HCT116 (cell line): ENCODE data around the gene IL19. TPM values are rescaled to one million over a fixed set of nuclear protein-coding genes. Genes with fewer than 3 reads are reported as not detected.

Experiments
- ATAC-seq: fragments of 200-7000 bp; cut with Tn5 transposase; 2 replicates; pipeline ENCODE4 v1.9.1; 2020; ENCODE audit warnings: mild to moderate bottlenecking, moderate library complexity
- BruUV-seq: library from RNA; stranded (reverse); fragments of 400-500 nt; replicated peaks from 2 replicates; lab custom pipeline; 2021; lab: Mats Ljungman, UMichigan
- CTCF ChIA-PET: fragments of 300-600 bp; sonication (Branson Sonifier 250); formaldehyde crosslinking; loops from one replicate; lab custom pipeline; 2021; ENCODE audit warnings: antibody characterized with exemption; lab: Charles Lee
- POLR2A ChIA-PET: fragments of 300-600, 350-600 bp; sonication (Branson Sonifier 250); formaldehyde crosslinking; loops from one replicate; lab custom pipeline; 2021; ENCODE audit warnings: antibody characterized with exemption; lab: Charles Lee
- RAD21 ChIA-PET, 2 experiments: fragments of 300-600 bp; sonication (Branson Sonifier 250); formaldehyde crosslinking; loops; one replicate each; lab custom pipeline; 2023; ENCODE audit warnings: low total read pairs in 2 of 2; ENCODE audit not compliant: uncharacterized antibody in 2 of 2, unreplicated experiment in 2 of 2, low non-redundant PET in 1 of 2; lab: Charles Lee
- DNase-seq: peaks from one replicate; pipeline ENCODE4 v3.0.0-alpha.2; 2010; ENCODE audit warnings: low read depth, low spot score
- H2AFZ ChIP-seq: fragments of 200-600 bp; shearing (Covaris generic), sonication (generic); 2 replicates; pipeline ENCODE4 v1.6.1; 2017; ENCODE audit warnings: low read depth, mixed run types, mixed read lengths, antibody characterized with exemption, low read length; ENCODE audit not compliant: poor library complexity, severe bottlenecking
- H3K27ac ChIP-seq: 2 replicates; pipeline ENCODE4 v1.5.1; 2012; ENCODE audit warnings: low read depth, low read length
- H3K27me3 ChIP-seq: fragments of 200-600 bp; sonication (generic); 2 replicates; pipeline ENCODE4 v1.6.1; 2016; ENCODE audit warnings: mixed run types, low read length, mixed read lengths; ENCODE audit not compliant: insufficient read depth
- H3K36me3 ChIP-seq, 2 experiments: fragments of 200-500 bp in 1 of 2; fragments of 200-600 bp in 1 of 2; sonication (Bioruptor generic) in 1 of 2; sonication (generic) in 1 of 2; 2 replicates each; pipeline versions ENCODE4 v1.5.1 to v1.6.1; 2014 to 2016; ENCODE audit warnings: low read length in 2 of 2, inconsistent platforms in 1 of 2, mixed read lengths in 1 of 2, mixed run types in 1 of 2; ENCODE audit not compliant: insufficient read depth in 2 of 2, control insufficient read depth in 1 of 2
- H3K4me1 ChIP-seq, 2 experiments: fragments of 200-600 bp in 1 of 2; sonication (generic) in 1 of 2; 2 replicates each; pipeline versions ENCODE4 v1.5.1 to v1.6.1; 2012 to 2017; ENCODE audit warnings: low read length in 2 of 2, inconsistent platforms in 1 of 2, mild to moderate bottlenecking in 1 of 2, mixed read lengths in 1 of 2, mixed run types in 1 of 2, moderate library complexity in 1 of 2; ENCODE audit not compliant: insufficient read depth in 2 of 2, control insufficient read depth in 1 of 2
- H3K4me2 ChIP-seq: fragments of 200-600 bp; sonication (generic); 2 replicates; pipeline ENCODE4 v1.6.1; 2017; ENCODE audit warnings: mixed run types, low read length, mixed read lengths
- H3K4me3 ChIP-seq, 2 experiments: fragments of 200-600 bp in 1 of 2; sonication (generic) in 1 of 2; replicated peaks in 1 of 2; 2 replicates each; pipeline ENCODE4 v1.5.1; 2011 to 2016; ENCODE audit warnings: low read length in 2 of 2, control low read depth in 1 of 2, low read depth in 1 of 2, mild to moderate bottlenecking in 1 of 2, mixed read lengths in 1 of 2, mixed run types in 1 of 2
- H3K79me2 ChIP-seq: fragments of 200-600 bp; sonication (generic); 2 replicates; pipeline ENCODE4 v1.6.1; 2017; ENCODE audit warnings: mild to moderate bottlenecking, mixed run types, low read length, moderate library complexity, mixed read lengths; ENCODE audit not compliant: insufficient read depth
- H3K9ac ChIP-seq: fragments of 200-600 bp; sonication (generic); 2 replicates; pipeline ENCODE4 v1.6.1; 2016; ENCODE audit warnings: low read length, mixed read lengths
- H3K9me2 ChIP-seq: fragments of 200-600 bp; sonication (generic), shearing (Covaris generic); 2 replicates; pipeline ENCODE4 v1.6.1; 2017; ENCODE audit warnings: mixed run types, mild to moderate bottlenecking, moderate library complexity; ENCODE audit not compliant: insufficient read depth
- H3K9me3 ChIP-seq, 2 experiments: fragments of 200-500 bp in 1 of 2; fragments of 200-600 bp in 1 of 2; sonication (Bioruptor generic) in 1 of 2; sonication (generic) in 1 of 2; 2 replicates each; pipeline ENCODE4 v1.6.1; 2014 to 2017; ENCODE audit warnings: low read length in 2 of 2, mixed read lengths in 2 of 2, inconsistent platforms in 1 of 2, low read depth in 1 of 2, mild to moderate bottlenecking in 1 of 2, mixed run types in 1 of 2, moderate library complexity in 1 of 2; ENCODE audit not compliant: control insufficient read depth in 1 of 2, insufficient read depth in 1 of 2
- H4K20me1 ChIP-seq: fragments of 200-600 bp; sonication (generic), shearing (Covaris generic); 2 replicates; pipeline ENCODE4 v1.6.1; 2017; ENCODE audit warnings: mixed run types, mild to moderate bottlenecking, moderate library complexity; ENCODE audit not compliant: insufficient read depth
- CBX3 ChIP-seq: IDR thresholded peaks from 2 replicates; pipeline ENCODE4 v1.6.1; 2012; ENCODE audit warnings: low read depth
- EGR1 ChIP-seq: IDR thresholded peaks from 2 replicates; pipeline ENCODE4 v1.6.1; 2012; ENCODE audit warnings: low read depth
- ELF1 ChIP-seq: IDR thresholded peaks from 2 replicates; pipeline ENCODE4 v1.6.1; 2012; ENCODE audit warnings: low read depth, borderline replicate concordance
- EZH2 ChIP-seq: fragments of 200-600 bp; sonication (generic); IDR thresholded peaks from 2 replicates; pipeline ENCODE4 v1.6.1; 2017; ENCODE audit warnings: antibody characterized with exemption, mixed run types
- FOSL1 ChIP-seq: IDR thresholded peaks from 2 replicates; pipeline ENCODE4 v1.6.1; 2012; ENCODE audit warnings: low read depth
- RAD21 ChIP-seq: IDR thresholded peaks from 2 replicates; pipeline ENCODE4 v1.6.1; 2012; ENCODE audit warnings: low read depth, mild to moderate bottlenecking
- SP1 ChIP-seq: IDR thresholded peaks from 2 replicates; pipeline ENCODE4 v1.6.1; 2012; ENCODE audit warnings: low read depth
- TCF7L2 ChIP-seq: IDR thresholded peaks from 2 replicates; pipeline ENCODE4 v1.7.0; 2011; ENCODE audit warnings: borderline replicate concordance, inconsistent platforms; ENCODE audit not compliant: insufficient read depth, insufficient read length; ENCODE audit errors: extremely low read depth
- YY1 ChIP-seq: IDR thresholded peaks from 2 replicates; pipeline ENCODE4 v1.6.1; 2011; ENCODE audit warnings: low read length, low read depth, moderate library complexity, mild to moderate bottlenecking; ENCODE audit not compliant: insufficient replicate concordance; ENCODE audit errors: extremely low read depth
- intact Hi-C: fragments of 100-400 bp; cut with micrococcal nuclease; formaldehyde crosslinking; loops from 2 replicates; pipeline ENCODE4 v1.10.0; 2022
- total RNA-seq: library from RNA; stranded (reverse); gene quantifications from one replicate; pipeline ENCODE4 v1.2.1, GENCODE V29; 2021; ENCODE audit not compliant: unreplicated experiment
- TF ChIP-seq, protein P1 (sequence below): IDR thresholded peaks from 2 replicates; pipeline ENCODE4 v1.6.1; 2012
- TF ChIP-seq, protein P2 (sequence below), 3 experiments: fragments of 200-600 bp in 1 of 3; sonication (generic) in 1 of 3; IDR thresholded peaks in 2 of 3; conservative IDR thresholded peaks in 1 of 3; 2 replicates each; pipeline ENCODE4 v1.5.1; 2012 to 2017; ENCODE audit warnings: low read depth in 2 of 3, low read length in 2 of 3, antibody characterized with exemption in 1 of 3, borderline replicate concordance in 1 of 3, control low read depth in 1 of 3, mild to moderate bottlenecking in 1 of 3, mixed read lengths in 1 of 3, mixed run types in 1 of 3, moderate library complexity in 1 of 3; ENCODE audit not compliant: insufficient read depth in 1 of 3
- TF ChIP-seq, protein P3 (sequence below): IDR thresholded peaks from 2 replicates; pipeline ENCODE4 v1.6.1; 2011; ENCODE audit warnings: mild to moderate bottlenecking, low read length, moderate library complexity; ENCODE audit not compliant: insufficient replicate concordance; ENCODE audit errors: extremely low read depth

IL19 gene
- total RNA-seq, 1 experiment from 2014 or later: not detected

DNA sequence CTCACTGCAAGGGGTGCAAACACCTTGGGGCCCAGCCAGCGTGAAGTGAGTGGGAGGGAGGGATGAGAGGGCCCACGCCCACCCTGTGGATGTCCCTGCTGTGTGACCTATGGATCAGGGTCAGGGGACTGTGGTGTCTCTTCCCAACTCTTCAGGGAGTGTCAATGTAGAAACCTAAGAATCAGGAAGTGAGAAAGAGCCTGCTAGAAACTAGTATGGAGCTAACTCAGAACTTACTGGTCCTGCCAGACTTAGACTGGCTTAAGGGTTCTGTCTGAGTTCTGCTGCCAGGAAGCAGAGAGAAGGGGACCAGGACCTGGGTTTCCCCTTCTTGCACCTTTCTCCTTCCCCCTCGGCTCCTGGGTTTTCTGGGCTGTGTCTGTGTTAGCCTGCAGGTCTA lies 3.5 kb downstream of the IL19 start:
- no peak for DNase-seq
- ChIA-PET POLR2A (no interaction called here), CTCF (no interaction called here), RAD21 (no interaction called here)
- H3K4me3 ChIP-seq: no peak overlapping the region
- no peaks in the 10 kb centered on the region for H4K20me1 ChIP-seq
- peaks cover 23% of the 10 kb centered on the region; the same call in 1 of the 2 replicates for H3K27me3 ChIP-seq
- no peak overlapping the region for H3K9ac ChIP-seq
- H3K27ac ChIP-seq: no peak overlapping the region
- H3K9me2 ChIP-seq: no peaks in the 10 kb centered on the region
- no peaks in the 10 kb centered on the region for H3K9me3 ChIP-seq
- intact Hi-C loops: no loop called here
- H3K4me2 ChIP-seq: no peak overlapping the region
- H3K4me1 ChIP-seq: no peaks in the 10 kb centered on the region; a peak in 1 of 4 replicates
- BruUV-seq: no TSS peak
- no peak overlapping the region for H2AFZ ChIP-seq
- H3K36me3 ChIP-seq: no peaks in the 10 kb centered on the region
- no peak for ATAC-seq
- H3K79me2 ChIP-seq: no peaks in the 10 kb centered on the region
- TF ChIP-seq EGR1: no peak
- TF ChIP-seq, protein P1, sequence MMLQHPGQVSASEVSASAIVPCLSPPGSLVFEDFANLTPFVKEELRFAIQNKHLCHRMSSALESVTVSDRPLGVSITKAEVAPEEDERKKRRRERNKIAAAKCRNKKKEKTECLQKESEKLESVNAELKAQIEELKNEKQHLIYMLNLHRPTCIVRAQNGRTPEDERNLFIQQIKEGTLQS: no peak
- TF ChIP-seq EZH2: no peak
- TF ChIP-seq, protein P2, sequence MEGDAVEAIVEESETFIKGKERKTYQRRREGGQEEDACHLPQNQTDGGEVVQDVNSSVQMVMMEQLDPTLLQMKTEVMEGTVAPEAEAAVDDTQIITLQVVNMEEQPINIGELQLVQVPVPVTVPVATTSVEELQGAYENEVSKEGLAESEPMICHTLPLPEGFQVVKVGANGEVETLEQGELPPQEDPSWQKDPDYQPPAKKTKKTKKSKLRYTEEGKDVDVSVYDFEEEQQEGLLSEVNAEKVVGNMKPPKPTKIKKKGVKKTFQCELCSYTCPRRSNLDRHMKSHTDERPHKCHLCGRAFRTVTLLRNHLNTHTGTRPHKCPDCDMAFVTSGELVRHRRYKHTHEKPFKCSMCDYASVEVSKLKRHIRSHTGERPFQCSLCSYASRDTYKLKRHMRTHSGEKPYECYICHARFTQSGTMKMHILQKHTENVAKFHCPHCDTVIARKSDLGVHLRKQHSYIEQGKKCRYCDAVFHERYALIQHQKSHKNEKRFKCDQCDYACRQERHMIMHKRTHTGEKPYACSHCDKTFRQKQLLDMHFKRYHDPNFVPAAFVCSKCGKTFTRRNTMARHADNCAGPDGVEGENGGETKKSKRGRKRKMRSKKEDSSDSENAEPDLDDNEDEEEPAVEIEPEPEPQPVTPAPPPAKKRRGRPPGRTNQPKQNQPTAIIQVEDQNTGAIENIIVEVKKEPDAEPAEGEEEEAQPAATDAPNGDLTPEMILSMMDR (IDR thresholded peaks at IDR 0.05 in 2 of 3, conservative IDR thresholded peaks at IDR 0.05 in 1 of 3; ENCODE audit: borderline replicate concordance in 1 of 3, insufficient read depth in 1 of 3, low read depth in 2 of 3, low read length in 2 of 3): no peak
- no peak for TF ChIP-seq CBX3
- no peak for TF ChIP-seq ELF1
- no peak for TF ChIP-seq FOSL1
- no peak for TF ChIP-seq RAD21
- TF ChIP-seq, protein P3, sequence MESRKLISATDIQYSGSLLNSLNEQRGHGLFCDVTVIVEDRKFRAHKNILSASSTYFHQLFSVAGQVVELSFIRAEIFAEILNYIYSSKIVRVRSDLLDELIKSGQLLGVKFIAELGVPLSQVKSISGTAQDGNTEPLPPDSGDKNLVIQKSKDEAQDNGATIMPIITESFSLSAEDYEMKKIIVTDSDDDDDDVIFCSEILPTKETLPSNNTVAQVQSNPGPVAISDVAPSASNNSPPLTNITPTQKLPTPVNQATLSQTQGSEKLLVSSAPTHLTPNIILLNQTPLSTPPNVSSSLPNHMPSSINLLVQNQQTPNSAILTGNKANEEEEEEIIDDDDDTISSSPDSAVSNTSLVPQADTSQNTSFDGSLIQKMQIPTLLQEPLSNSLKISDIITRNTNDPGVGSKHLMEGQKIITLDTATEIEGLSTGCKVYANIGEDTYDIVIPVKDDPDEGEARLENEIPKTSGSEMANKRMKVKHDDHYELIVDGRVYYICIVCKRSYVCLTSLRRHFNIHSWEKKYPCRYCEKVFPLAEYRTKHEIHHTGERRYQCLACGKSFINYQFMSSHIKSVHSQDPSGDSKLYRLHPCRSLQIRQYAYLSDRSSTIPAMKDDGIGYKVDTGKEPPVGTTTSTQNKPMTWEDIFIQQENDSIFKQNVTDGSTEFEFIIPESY: no peak
- no peak for TF ChIP-seq YY1
- no peak for TF ChIP-seq TCF7L2
- TF ChIP-seq SP1: no peak
